WTC11 (cell line): ENCODE data around the gene CCM2. TPM values are rescaled to one million over a fixed set of nuclear protein-coding genes. Genes with fewer than 3 reads are reported as not detected.

Source experiments
- ATAC-seq: fragments of 200-7000 bp; cut with Tn5 transposase; 2 replicates; pipeline ENCODE4 v1.10.0; 2021; ENCODE audit warnings: mild to moderate bottlenecking, moderate library complexity
- CTCF ChIA-PET: fragments of 300-600 bp; sonication (Branson Sonifier 250); formaldehyde crosslinking; loops from one replicate; lab custom pipeline; 2021; ENCODE audit warnings: antibody characterized with exemption; lab: Charles Lee
- POLR2A ChIA-PET: fragments of 350-600 bp; sonication (Branson Sonifier 250); formaldehyde crosslinking; loops from one replicate; lab custom pipeline; 2021; ENCODE audit warnings: antibody characterized with exemption; lab: Charles Lee
- DNase-seq: peaks from one replicate; pipeline ENCODE4 v3.0.0; 2021; ENCODE audit warnings: low spot score
- H3K27ac Mint-ChIP-seq: 2 replicates; pipeline ENCODE4 v1.8.0; 2021; ENCODE audit warnings: mixed read lengths
- H3K27me3 Mint-ChIP-seq: 2 replicates; pipeline ENCODE4 v1.8.0; 2021; ENCODE audit warnings: low read depth, mild to moderate bottlenecking, moderate library complexity, mixed read lengths
- H3K36me3 Mint-ChIP-seq: 2 replicates; pipeline ENCODE4 v1.8.0; 2021; ENCODE audit warnings: mixed read lengths
- H3K4me1 Mint-ChIP-seq: 2 replicates; pipeline ENCODE4 v1.8.0; 2022; ENCODE audit warnings: mixed read lengths
- H3K4me3 Mint-ChIP-seq: 2 replicates; pipeline ENCODE4 v1.8.0; 2021; ENCODE audit warnings: mild to moderate bottlenecking, moderate library complexity, mixed read lengths
- H3K9me3 Mint-ChIP-seq: 2 replicates; pipeline ENCODE4 v1.8.0; 2021; ENCODE audit warnings: mixed read lengths
- AR ChIP-seq: fragments of 250-450 bp; sonication (Bioruptor Pico); IDR thresholded peaks from 2 replicates; pipeline ENCODE4 v1.9.0; 2021; ENCODE audit warnings: mild to moderate bottlenecking
- ATF6 ChIP-seq: sonication (generic); formaldehyde crosslinking; IDR thresholded peaks from 2 replicates; pipeline ENCODE4 v1.8.1; 2023; ENCODE audit warnings: mild to moderate bottlenecking, missing genetic modification reagents
- CREM ChIP-seq: sonication (generic); formaldehyde crosslinking; IDR thresholded peaks from 2 replicates; pipeline ENCODE4 v1.8.1; 2022; ENCODE audit warnings: mild to moderate bottlenecking, missing genetic modification reagents, moderate library complexity
- ERG ChIP-seq: fragments of 250-450 bp; sonication (Bioruptor Pico); IDR thresholded peaks from 2 replicates; pipeline ENCODE4 v1.8.0; 2021; ENCODE audit warnings: mild to moderate bottlenecking
- FOXP4 ChIP-seq: sonication (generic); formaldehyde crosslinking; IDR thresholded peaks from 2 replicates; pipeline ENCODE4 v1.8.0; 2022; ENCODE audit warnings: mild to moderate bottlenecking, missing genetic modification reagents
- IRF2 ChIP-seq: sonication (generic); formaldehyde crosslinking; IDR thresholded peaks from 2 replicates; pipeline ENCODE4 v1.8.0; 2022; ENCODE audit warnings: low read depth, missing genetic modification reagents, borderline replicate concordance
- JUN ChIP-seq: sonication (generic); formaldehyde crosslinking; IDR thresholded peaks from 2 replicates; pipeline ENCODE4 v1.8.0; 2023; ENCODE audit warnings: mild to moderate bottlenecking, missing genetic modification reagents
- KAT7 ChIP-seq: sonication (generic); formaldehyde crosslinking; IDR thresholded peaks from 2 replicates; pipeline ENCODE4 v1.8.1; 2023; ENCODE audit warnings: missing genetic modification reagents, mild to moderate bottlenecking, borderline replicate concordance
- MAX ChIP-seq: sonication (generic); formaldehyde crosslinking; IDR thresholded peaks from 2 replicates; pipeline ENCODE4 v1.8.0; 2022; ENCODE audit warnings: mild to moderate bottlenecking, missing genetic modification reagents
- MLX ChIP-seq: sonication (generic); formaldehyde crosslinking; IDR thresholded peaks from 2 replicates; pipeline ENCODE4 v1.8.1; 2023; ENCODE audit warnings: mild to moderate bottlenecking, missing genetic modification reagents, moderate library complexity
- MYBL2 ChIP-seq: sonication (generic); formaldehyde crosslinking; IDR thresholded peaks from 2 replicates; pipeline ENCODE4 v1.8.1; 2023; ENCODE audit warnings: mild to moderate bottlenecking, moderate library complexity, missing genetic modification reagents
- NFATC4 ChIP-seq: fragments of 250-450 bp; sonication (Bioruptor Pico); IDR thresholded peaks from 2 replicates; pipeline ENCODE4 v1.9.0; 2021; ENCODE audit warnings: mild to moderate bottlenecking
- NFYB ChIP-seq: sonication (generic); formaldehyde crosslinking; conservative IDR thresholded peaks from 2 replicates; pipeline ENCODE4 v1.8.0; 2022; ENCODE audit warnings: low read depth, missing genetic modification reagents
- RELA ChIP-seq: sonication (generic); formaldehyde crosslinking; IDR thresholded peaks from 2 replicates; pipeline ENCODE4 v1.8.1; 2022; ENCODE audit warnings: missing genetic modification reagents, mild to moderate bottlenecking, borderline replicate concordance
- STAT6 ChIP-seq: sonication (generic); formaldehyde crosslinking; conservative IDR thresholded peaks from 2 replicates; pipeline ENCODE4 v1.8.1; 2023; ENCODE audit warnings: mild to moderate bottlenecking, low read depth, missing genetic modification reagents, moderate library complexity
- TEAD4 ChIP-seq: sonication (generic); formaldehyde crosslinking; IDR thresholded peaks from 2 replicates; pipeline ENCODE4 v1.8.0; 2022; ENCODE audit warnings: mild to moderate bottlenecking, missing genetic modification reagents
- ZNF138 ChIP-seq: sonication (generic); formaldehyde crosslinking; conservative IDR thresholded peaks from 2 replicates; pipeline ENCODE4 v1.8.1; 2022; ENCODE audit warnings: mild to moderate bottlenecking, moderate library complexity, missing genetic modification reagents
- total RNA-seq: library from RNA; stranded (reverse); gene quantifications from 3 replicates; pipeline ENCODE4 v1.2.3, GENCODE V29; 2021

CCM2 gene
- total RNA-seq, 1 experiment from 2014 or later = 32.7 TPM

- ATAC-seq (peak; percentile 6; the same call in 1 of the 2 replicates), DNase-seq (no peak)
- Mint-ChIP-seq H3K27ac (no peak overlapping the region), H3K36me3 (peaks cover 46% of the 10 kb centered on the region), H3K4me1 (no peaks in the 10 kb centered on the region), H3K27me3 (no peaks in the 10 kb centered on the region), H3K9me3 (no peaks in the 10 kb centered on the region), H3K4me3 (no peak overlapping the region)
- ChIA-PET POLR2A (interaction anchor here (1.6 kb wide), 1 partner anchor 11 kb away, joined by 5 read pairs; the partner anchor contains the start of gene TBRG4), CTCF (interaction anchor here (1.5 to 2.2 kb wide), 3 partner anchors 12 to 127 kb away, joined by 3 to 13 read pairs (median 7); no protein-coding TSS in a partner anchor)
- TF ChIP-seq FOXP4 (CRISPR knock-in tag) (no peak), ATF6 (CRISPR knock-in tag) (no peak), KAT7 (CRISPR knock-in tag) (no peak), MLX (no peak), CREM (CRISPR knock-in tag) (no peak)
These were observed 100.1 kb downstream of the CCM2 start for GRCh38 chr7:45099891-45100760.

- CTCF ChIA-PET = interaction anchor here (2.2 kb wide), 1 partner anchor 127 kb away, joined by 13 read pairs; no protein-coding TSS in a partner anchor
- Mint-ChIP-seq H3K9me3 (no peaks in the 10 kb centered on the region), H3K27ac (no peak overlapping the region), H3K27me3 (no peaks in the 10 kb centered on the region), H3K4me3 (no peak overlapping the region), H3K36me3 (peaks cover 52% of the 10 kb centered on the region), H3K4me1 (no peaks in the 10 kb centered on the region)
- ATAC-seq (no peak), DNase-seq (no peak)
- POLR2A ChIA-PET = interaction anchor here (1.5 kb wide), 1 partner anchor 11 kb away, joined by 5 read pairs; the partner anchor contains the start of gene TBRG4
- TF ChIP-seq ERG (CRISPR knock-in tag) (no peak), RELA (CRISPR knock-in tag) (no peak), IRF2 (CRISPR knock-in tag) (no peak), ZNF138 (CRISPR knock-in tag) (no peak), NFYB (CRISPR knock-in tag) (no peak), STAT6 (CRISPR knock-in tag) (no peak), TEAD4 (CRISPR knock-in tag) (no peak), ATF6 (CRISPR knock-in tag) (no peak), MAX (no peak), AR (CRISPR knock-in tag) (no peak), JUN (CRISPR knock-in tag) (no peak), NFATC4 (no peak), MYBL2 (CRISPR knock-in tag) (no peak)
These were observed 100.9 kb downstream of the CCM2 start for GRCh38 chr7:45100761-45101480.
